Measurements from ENCODE around the gene RASA3. TPM values are rescaled to one million over a fixed set of nuclear protein-coding genes. Genes with fewer than 3 reads are reported as not detected.

RASA3 gene
- total and polyA plus RNA-seq, 2 donors, result 17.8 to 26.3 TPM

DNA sequence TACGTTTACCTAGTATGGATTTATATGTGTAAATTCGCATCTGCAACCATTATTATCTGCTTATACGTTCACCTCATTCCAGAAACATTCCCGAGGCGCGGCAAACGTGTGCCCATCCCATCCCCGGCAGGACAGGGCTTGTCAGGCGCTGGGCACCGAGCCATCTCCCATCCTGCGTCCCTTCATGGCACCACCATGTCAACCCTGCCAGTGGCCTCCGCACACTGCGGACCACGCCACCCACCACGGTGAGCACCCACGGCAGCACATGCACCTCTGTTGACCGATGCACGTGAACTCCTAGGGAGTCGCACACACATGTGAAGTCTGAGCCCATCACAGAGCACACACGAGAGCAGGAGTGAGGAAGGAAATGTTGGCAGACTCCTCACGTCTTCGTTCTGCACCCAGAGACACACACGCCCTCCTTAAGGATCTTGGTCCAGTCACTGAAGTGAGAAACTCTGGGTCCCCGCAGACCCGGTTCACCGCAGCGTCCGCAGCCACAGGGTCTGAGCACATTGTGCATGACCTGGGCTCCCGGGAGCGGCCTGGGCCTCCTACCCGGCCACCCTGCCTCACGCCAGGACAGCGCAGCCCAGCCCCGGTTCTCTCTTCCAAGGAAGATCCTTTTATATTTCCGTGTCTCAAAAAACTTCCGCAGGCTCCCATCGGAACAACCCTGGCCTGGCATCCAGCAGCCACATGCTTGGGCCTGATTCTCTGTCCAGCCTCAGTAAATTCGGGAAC lies 90.2 kb downstream of the RASA3 start:
- 90% methylated on average over 38 of the region's 38 CpGs for WGBS
- H3K27ac ChIP-seq (ENCODE audit: low read depth), result no peak overlapping the region
- no peak for DNase-seq (ENCODE audit: extremely low spot score)

DNA sequence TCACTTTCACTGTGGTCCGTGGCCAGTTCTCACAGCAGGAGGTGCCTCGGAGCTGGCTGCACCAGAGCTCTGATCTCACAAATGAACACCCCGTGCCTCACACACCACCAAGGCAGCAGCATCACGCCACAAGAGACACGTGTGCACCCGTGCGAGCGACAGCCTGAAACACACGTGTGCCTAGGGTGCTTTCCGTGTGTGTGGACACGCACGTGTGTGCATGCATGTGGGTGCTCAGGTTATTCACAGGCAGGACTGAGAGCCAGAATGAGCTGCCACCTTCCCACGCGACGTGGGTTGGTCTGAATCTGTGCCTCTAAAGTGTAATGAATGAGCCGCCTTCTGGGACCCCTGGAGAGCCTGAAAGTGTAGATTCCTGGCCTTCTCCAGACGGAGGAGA lies 90.9 kb downstream of the RASA3 start:
- H3K4me3 ChIP-seq (ENCODE audit: low read depth, low read length), result no peak overlapping the region
- no peaks in the 10 kb centered on the region for H3K36me3 ChIP-seq (ENCODE audit: insufficient read depth)
- H3K27ac ChIP-seq (ENCODE audit: low read depth), result no peak overlapping the region
- no peaks in the 10 kb centered on the region for H3K4me1 ChIP-seq (ENCODE audit: insufficient read depth)
- no peak for DNase-seq (ENCODE audit: extremely low spot score)
- 95% methylated on average over 17 of the region's 17 CpGs for WGBS

More for the DNA sequence above, 90.2 kb downstream of the RASA3 start:
- H3K4me1 ChIP-seq (ENCODE audit: insufficient read depth), result no peaks in the 10 kb centered on the region
- no peak overlapping the region for H3K4me3 ChIP-seq (ENCODE audit: low read depth, low read length)
- no peaks in the 10 kb centered on the region for H3K36me3 ChIP-seq (ENCODE audit: insufficient read depth)

DNA sequence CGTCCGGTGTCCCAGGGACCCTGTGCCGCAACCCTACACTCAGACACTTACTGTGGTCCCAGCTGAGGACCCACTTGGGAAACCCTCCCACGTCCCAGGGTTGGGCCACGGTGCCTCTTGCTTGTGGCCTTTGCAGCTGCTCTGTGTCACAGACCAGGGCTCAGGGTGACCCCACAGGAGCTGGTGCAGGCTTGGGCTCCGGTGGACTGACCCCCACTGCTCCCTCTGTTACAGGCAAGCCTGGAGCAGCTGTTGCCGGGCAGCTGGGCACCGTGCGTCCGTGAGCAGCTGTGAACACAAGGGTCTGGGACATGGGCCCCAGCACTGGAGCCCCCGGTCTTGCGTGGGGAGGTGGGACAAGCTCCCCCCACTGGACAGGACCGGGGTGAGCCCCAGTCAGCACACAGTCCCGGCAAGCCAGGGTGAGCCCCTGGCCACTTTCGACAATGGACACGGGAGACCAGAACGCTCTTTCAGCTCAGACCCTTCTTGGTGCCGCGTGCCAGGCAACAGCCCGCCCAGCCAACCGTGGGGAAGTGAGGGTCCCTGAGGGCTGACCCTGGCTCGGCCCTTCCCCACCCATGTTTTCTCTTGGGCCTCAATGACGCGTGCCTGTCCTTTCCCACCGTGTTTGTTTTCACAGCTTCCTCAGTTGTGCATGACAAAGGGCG lies 92.8 kb downstream of the RASA3 start:
- no peak overlapping the region for H3K4me3 ChIP-seq (ENCODE audit: low read depth, low read length)
- 84% methylated on average over 26 of the region's 26 CpGs for WGBS
- DNase-seq (ENCODE audit: extremely low spot score), result no peak
- H3K27ac ChIP-seq (ENCODE audit: low read depth), result no peak overlapping the region
- H3K4me1 ChIP-seq (ENCODE audit: insufficient read depth), result no peaks in the 10 kb centered on the region
- H3K36me3 ChIP-seq (ENCODE audit: insufficient read depth), result no peaks in the 10 kb centered on the region

DNA sequence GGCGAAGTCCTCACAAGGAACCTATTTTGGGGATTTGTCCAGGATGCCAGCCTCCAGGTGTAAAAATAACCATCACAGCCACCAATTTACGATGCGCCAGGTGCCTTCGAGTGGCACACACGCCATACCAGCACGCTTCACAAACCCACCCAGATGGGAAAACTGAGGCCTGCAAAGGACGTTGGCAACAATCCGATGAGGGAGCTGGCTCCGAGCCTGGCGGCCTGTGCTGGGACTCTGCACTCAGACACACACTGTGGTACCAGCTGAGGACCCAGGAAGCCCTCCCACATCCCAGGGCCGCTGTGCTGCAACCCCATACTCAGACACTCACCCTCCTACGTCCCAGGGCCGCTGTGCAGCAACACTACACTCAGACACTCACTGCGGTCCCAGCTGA lies 93.5 kb downstream of the RASA3 start:
- Histone ChIP-seq H3K27ac (ENCODE audit: low read depth) (no peak overlapping the region), H3K4me3 (ENCODE audit: low read depth, low read length) (no peak overlapping the region), H3K4me1 (ENCODE audit: insufficient read depth) (no peaks in the 10 kb centered on the region), H3K36me3 (ENCODE audit: insufficient read depth) (no peaks in the 10 kb centered on the region)
- 92% methylated on average over 14 of the region's 14 CpGs for WGBS
- DNase-seq (ENCODE audit: extremely low spot score), result no peak

DNA sequence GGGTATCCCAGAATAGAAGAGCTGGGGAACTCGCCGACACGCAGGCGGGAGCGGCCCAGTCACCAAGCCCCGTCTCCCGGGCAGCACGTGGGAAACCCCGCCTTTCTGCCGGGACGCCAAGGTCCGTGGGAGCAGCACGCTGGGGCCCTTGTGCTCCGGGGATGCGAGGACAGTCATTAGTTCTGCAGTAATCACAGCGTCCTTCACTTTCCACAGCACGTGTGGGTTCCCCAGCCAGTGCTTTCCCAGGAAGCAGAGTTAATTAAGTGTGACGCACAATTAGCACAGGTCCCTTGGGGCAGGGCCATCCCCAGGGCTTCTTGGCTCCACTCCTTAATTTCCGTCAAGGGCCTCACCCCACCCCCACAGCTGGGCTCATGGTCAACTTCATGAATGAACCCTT lies 94.2 kb downstream of the RASA3 start:
- no peaks in the 10 kb centered on the region for H3K36me3 ChIP-seq (ENCODE audit: insufficient read depth)
- no peak overlapping the region for H3K27ac ChIP-seq (ENCODE audit: low read depth)
- H3K4me1 ChIP-seq (ENCODE audit: insufficient read depth), result no peaks in the 10 kb centered on the region
- no peak overlapping the region for H3K4me3 ChIP-seq (ENCODE audit: low read depth, low read length)
- DNase-seq (ENCODE audit: extremely low spot score), result no peak
- 75% methylated on average over 19 of the region's 19 CpGs for WGBS

DNA sequence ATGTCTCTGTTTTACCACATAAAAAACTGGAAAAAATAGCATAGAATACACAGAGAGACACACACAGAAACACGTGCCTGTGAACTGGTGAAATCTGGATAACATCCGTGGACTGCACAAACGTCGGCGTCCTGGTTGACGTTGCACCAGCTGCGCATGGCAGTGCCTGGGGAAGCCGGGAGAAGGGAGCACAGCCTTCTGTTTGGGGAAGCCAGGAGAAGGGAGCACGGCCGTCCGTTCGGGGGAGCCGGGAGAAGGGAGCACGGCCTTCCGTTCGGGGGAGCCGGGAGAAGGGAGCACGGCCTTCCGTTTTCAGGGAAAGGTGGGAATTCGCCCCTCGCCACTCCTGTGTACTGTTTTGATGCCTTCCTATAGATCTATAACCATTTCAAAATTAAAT lies 94.7 kb downstream of the RASA3 start:
- no peak for DNase-seq (ENCODE audit: extremely low spot score)
- no peak overlapping the region for H3K27ac ChIP-seq (ENCODE audit: low read depth)
- no peaks in the 10 kb centered on the region for H3K4me1 ChIP-seq (ENCODE audit: insufficient read depth)
- H3K4me3 ChIP-seq (ENCODE audit: low read depth, low read length), result no peak overlapping the region
- WGBS, result 85% methylated on average over 21 of the region's 21 CpGs
- no peaks in the 10 kb centered on the region for H3K36me3 ChIP-seq (ENCODE audit: insufficient read depth)

DNA sequence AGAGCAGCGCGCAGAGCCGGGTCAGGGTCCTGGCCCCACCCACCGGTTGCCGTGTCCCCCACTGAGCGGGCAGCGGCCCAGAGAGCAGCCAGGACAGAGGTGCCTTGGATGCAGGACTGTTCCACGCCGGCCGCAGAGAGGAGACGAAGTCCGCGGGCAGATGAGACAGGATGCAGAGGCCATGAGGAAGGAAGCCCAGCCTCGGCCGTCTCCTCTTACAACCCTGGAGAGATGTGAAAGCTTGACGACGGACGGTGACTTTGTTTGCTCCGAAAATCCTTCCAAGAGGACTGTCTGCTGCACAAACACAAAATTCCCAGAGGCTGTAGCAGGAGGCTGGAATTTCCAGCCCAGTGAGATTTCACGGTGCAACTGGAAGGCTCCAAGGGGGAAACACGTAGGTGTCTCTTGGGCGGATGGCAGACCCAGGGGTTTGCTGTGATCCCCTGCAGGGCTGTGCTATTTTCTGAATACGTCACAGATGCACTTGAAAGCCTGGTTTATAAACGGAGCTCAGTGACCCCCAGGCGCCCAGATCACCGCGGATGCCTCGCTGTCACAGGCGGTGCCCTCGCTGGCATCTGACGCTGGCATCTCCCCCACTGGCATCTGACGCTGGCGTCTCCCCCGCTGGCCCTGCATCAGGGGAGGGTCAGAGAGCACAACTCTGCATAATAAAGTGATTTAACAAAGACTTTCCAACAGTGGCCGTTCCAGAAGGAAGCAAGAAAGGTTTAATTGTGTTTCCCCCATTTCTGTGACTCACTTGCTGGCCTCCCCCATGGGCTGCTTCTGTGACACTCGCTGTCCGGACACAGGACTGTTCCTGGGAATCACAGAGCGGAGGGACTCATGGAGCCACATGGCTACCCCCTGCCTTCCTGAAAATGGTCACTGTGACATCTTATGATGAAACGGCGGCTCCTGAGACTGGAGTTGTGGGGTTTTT lies 96.6 kb downstream of the RASA3 start:
- no peaks in the 10 kb centered on the region for H3K36me3 ChIP-seq (ENCODE audit: insufficient read depth)
- no peak for DNase-seq (ENCODE audit: extremely low spot score)
- no peak overlapping the region for H3K4me3 ChIP-seq (ENCODE audit: low read depth, low read length)
- 69% methylated on average over 40 of the region's 40 CpGs for WGBS
- no peak overlapping the region for H3K27ac ChIP-seq (ENCODE audit: low read depth)
- H3K4me1 ChIP-seq (ENCODE audit: insufficient read depth), result no peaks in the 10 kb centered on the region

DNA sequence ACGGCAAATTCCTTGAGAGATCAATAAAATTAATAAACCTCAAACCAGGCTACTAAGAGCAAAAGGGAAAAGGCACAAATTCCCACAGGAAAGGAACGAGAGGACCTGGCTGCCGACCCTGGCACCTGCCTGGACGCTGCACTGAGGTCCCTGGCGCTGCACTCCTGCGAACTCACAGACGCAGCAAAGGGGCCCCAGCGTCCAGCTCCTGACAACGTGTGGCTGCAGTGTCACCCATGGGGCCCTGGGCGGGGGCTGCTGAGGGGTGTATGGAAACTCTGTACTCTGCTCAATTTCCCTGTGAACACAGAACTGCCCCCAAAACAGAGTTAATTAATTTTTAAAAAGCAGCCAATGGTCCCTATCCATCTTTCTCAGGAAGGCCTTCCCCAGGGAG lies 97.2 kb downstream of the RASA3 start:
- no peaks in the 10 kb centered on the region for H3K4me1 ChIP-seq (ENCODE audit: insufficient read depth)
- WGBS, result 81% methylated on average over 10 of the region's 10 CpGs
- H3K36me3 ChIP-seq (ENCODE audit: insufficient read depth), result no peaks in the 10 kb centered on the region
- no peak for DNase-seq (ENCODE audit: extremely low spot score)
- H3K27ac ChIP-seq (ENCODE audit: low read depth), result no peak overlapping the region
- no peak overlapping the region for H3K4me3 ChIP-seq (ENCODE audit: low read depth, low read length)

DNA sequence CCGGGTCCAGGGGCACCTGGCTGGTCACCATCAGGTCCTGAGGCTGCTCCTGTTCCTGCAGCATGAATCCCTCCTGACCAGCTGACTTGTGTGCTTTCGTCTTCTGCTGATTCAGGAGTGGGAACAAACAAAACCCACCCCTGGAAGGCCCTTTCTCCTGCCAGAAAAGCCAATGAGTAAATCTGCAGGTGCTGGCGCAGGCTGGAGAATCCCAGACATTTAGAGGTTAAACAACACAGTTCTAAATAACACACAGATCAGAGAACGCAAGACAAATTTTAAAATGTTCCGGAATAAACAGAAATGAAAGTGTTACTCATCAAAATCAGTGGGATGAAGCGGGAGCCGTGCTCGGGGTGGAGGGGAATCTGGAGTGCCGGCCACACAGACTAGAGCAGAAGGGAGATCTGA lies 97.9 kb downstream of the RASA3 start:
- H3K4me1 ChIP-seq (ENCODE audit: insufficient read depth), result no peaks in the 10 kb centered on the region

DNA sequence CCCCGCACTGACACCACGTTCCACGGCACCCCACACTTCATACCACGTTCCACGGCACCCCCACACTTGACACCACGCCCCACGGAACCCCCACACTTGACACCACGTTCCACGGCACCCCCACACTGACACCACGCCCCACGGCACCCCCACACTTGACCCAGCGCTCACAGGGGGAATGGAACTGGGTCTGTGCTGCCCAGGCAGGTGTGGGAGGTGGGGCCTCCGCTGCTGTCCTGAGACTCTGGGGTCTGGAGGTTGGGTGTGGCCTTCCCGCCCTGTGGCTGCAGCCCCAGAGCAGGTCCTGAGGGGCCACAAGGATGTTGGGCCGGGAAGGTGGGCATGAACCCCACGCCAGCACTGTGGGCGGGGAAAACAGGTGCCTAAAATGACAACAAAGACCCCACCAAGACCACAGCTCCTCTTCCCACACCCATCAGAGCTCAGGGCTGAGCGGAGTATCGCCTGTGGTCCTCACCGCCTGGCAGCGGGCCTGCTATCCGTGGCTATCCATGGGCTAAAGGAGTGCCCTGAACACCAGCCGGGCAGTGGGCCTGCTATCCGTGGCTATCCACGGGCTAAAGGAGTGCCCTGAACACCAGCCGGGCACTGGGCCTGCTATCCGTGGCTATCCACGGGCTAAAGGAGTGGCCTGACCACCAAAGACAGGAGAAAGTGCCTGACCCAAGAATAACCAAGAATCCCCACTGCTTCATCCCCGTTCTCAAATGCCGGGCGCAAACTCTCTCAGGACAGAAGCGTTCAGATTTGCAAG lies 98.7 kb downstream of the RASA3 start:
- Histone ChIP-seq H3K27ac (ENCODE audit: low read depth) (peak overlapping the region; percentile 59), H3K4me3 (ENCODE audit: low read depth, low read length) (no peak overlapping the region), H3K4me1 (ENCODE audit: insufficient read depth) (no peaks in the 10 kb centered on the region), H3K36me3 (ENCODE audit: insufficient read depth) (no peaks in the 10 kb centered on the region)
- DNase-seq (ENCODE audit: extremely low spot score), result no peak
- WGBS, result 93% methylated on average over 32 of the region's 32 CpGs

More for the DNA sequence above, 97.9 kb downstream of the RASA3 start:
- Histone ChIP-seq H3K4me3 (ENCODE audit: low read depth, low read length) (no peak overlapping the region), H3K27ac (ENCODE audit: low read depth) (peak overlapping the region; percentile 59), H3K36me3 (ENCODE audit: insufficient read depth) (no peaks in the 10 kb centered on the region)
- WGBS, result 55% methylated on average over 9 of the region's 9 CpGs
- no peak for DNase-seq (ENCODE audit: extremely low spot score)

DNA sequence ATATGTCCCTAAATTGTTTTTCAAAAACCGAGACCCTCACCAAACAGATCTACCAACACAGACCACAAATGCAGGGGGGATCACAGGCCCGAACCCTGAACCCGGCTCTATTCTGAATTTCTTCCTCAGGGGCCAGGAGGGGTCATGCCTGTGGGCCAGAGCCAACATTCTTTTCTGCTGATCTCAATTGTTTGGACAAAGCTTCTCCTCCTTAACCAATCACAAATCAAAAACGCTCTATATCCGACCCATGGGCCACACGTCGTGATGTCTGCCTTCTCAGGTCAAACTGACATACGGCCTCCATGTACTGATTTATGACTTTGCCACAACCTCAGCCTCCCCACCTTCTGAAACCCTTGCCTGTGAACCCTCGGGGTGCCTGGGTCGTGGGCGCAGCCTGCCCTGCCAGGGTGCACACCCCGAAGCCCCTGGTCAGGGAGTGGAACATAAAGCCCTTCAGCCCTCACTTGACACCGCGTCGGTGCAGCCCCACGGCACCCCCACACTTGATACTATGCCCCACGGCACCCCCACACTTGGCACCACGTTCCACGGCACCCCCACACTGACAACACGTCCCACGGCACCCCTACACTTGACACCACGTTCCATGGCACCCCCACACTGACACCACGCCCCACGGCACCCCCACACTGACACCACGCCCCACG lies 100.2 kb downstream of the RASA3 start:
- 75% methylated on average over 26 of the region's 26 CpGs for WGBS
- Histone ChIP-seq H3K27ac (ENCODE audit: low read depth) (no peak overlapping the region), H3K4me1 (ENCODE audit: insufficient read depth) (no peaks in the 10 kb centered on the region), H3K36me3 (ENCODE audit: insufficient read depth) (no peaks in the 10 kb centered on the region), H3K4me3 (ENCODE audit: low read depth, low read length) (no peak overlapping the region)
- DNase-seq (ENCODE audit: extremely low spot score), result no peak

DNA sequence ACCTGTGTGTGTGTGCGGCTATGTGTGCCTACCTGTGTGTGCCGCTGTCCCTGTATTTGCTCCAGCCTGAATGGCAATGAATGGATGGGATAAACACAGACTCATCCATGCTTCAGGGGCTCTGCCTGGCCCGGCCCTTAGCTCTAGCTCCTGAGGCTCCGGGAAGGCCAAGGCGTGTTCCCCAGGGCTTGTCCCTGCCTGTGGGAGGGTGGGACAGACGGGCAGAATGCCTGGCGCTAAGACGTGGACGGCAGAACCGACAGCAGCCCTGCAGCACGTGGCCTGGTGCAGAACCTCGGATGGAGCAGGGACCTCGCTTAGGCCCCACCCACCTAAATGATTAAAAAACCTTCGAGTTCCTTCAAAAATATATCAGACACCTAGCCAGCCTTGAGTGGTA lies 100.8 kb downstream of the RASA3 start:
- no peak overlapping the region for H3K27ac ChIP-seq (ENCODE audit: low read depth)
- no peak for DNase-seq (ENCODE audit: extremely low spot score)
- 63% methylated on average over 14 of the region's 14 CpGs for WGBS

More for the DNA sequence above, 100.8 kb downstream of the RASA3 start:
- H3K4me1 ChIP-seq (ENCODE audit: insufficient read depth), result no peaks in the 10 kb centered on the region
- no peak overlapping the region for H3K4me3 ChIP-seq (ENCODE audit: low read depth, low read length)
- no peaks in the 10 kb centered on the region for H3K36me3 ChIP-seq (ENCODE audit: insufficient read depth)

Measured in urinary bladder (tissue), 4 donors.